Measurements from ENCODE around the gene TCF7L1.
"Not testable (repeated sequence)": the region's sequence is repeated elsewhere in the genome, so short reads cannot be mapped to it uniquely, and the experiment has no call there.

TCF7L1 gene, protein sequence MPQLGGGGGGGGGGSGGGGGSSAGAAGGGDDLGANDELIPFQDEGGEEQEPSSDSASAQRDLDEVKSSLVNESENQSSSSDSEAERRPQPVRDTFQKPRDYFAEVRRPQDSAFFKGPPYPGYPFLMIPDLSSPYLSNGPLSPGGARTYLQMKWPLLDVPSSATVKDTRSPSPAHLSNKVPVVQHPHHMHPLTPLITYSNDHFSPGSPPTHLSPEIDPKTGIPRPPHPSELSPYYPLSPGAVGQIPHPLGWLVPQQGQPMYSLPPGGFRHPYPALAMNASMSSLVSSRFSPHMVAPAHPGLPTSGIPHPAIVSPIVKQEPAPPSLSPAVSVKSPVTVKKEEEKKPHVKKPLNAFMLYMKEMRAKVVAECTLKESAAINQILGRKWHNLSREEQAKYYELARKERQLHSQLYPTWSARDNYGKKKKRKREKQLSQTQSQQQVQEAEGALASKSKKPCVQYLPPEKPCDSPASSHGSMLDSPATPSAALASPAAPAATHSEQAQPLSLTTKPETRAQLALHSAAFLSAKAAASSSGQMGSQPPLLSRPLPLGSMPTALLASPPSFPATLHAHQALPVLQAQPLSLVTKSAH

DNA sequence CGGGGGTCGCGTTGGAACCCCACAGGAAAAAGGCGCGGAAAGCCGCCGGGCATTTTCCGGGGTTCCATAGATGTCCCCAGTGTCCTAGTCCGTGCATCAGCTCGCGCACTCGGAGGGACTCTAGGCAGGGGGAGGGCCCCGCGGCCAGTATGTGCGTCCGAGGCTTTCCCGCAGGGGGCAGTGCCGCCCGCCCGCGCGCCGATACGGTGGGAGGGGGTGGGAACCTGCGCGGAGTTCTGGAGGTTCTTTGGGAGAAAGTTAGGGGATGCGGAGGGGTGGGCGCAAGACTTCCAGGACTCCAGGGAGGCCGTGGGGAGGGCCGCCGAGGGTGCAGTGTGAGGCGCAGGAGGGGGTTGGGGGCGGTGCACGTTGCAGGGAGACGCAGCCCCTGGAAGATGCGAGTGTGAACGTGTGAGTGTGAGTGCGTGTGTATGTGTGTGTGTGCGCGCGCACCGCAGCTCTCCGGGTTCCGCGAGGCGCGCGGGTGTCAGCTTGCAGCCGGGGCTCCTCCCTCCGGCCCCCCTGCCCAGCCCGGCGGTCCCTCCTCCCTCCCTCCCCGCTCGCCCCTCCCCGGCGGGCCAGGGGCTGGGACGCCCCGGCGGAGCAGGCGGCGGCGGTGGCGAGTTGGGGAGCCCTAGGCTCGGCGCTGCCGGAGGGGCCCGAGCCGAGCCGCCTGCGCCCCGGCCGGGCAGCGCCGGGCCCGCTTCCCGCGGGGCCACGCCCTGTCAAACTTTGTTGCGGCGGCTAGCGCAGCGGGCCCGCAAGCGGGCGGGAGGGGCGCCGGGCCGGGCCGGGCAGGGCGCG is at the start of gene TCF7L1:
Gene TCF7L1 (plus strand): TSS at position 559 of the 804 bp plus-strand sequence. CDS start 293 bp downstream, outside the sequence.
- DNase-seq = peak; percentile 64

DNA sequence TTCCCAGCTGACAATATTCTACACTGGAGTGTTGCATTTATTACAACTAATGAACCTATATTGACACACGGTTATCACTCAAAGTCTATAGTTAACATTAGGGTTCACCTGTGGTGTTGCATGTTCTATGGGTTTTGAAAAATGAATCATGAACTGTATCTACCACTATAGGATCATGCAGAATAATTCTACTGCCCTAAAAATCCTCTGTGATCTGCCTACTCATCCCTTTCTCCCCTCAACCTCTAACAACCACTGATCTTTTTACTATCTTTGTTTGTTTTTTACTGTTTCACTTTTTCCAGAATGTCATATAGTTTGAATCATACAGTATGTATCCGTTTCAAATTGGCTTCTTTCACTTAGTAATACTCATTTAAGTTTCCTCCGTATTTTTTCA is 47.6 kb upstream of the TCF7L1 start:
- no peak for DNase-seq

- no peak for DNase-seq
Measured at GRCh38 chr2:85087541-85087940, 45.7 kb upstream of the TCF7L1 start.

- DNase-seq = no peak
Measured at GRCh38 chr2:85088921-85089320, 44.3 kb upstream of the TCF7L1 start.

DNA sequence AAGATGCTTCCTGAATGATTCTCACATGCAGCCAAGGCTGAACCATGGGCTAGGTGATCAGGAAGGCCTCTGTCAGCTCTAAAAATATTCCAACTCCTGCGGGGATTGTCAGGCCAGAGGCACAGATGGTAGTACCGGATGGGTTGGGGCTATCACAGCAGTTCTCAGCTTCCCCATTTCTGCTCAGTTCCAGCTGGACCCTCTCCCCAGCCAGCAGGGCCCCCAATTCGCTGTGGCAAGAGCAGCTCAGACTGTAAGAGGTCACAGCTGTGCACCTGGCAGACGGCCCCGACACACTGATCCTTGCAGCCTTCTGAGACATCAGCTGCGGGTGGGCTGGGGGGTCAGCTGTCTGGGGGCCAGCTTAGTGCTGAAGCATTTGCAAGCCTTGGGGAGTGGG is 43.6 kb upstream of the TCF7L1 start:
- DNase-seq = no peak

- DNase-seq = no peak
Measured at GRCh38 chr2:85091838-85092237, 41.4 kb upstream of the TCF7L1 start.

DNA sequence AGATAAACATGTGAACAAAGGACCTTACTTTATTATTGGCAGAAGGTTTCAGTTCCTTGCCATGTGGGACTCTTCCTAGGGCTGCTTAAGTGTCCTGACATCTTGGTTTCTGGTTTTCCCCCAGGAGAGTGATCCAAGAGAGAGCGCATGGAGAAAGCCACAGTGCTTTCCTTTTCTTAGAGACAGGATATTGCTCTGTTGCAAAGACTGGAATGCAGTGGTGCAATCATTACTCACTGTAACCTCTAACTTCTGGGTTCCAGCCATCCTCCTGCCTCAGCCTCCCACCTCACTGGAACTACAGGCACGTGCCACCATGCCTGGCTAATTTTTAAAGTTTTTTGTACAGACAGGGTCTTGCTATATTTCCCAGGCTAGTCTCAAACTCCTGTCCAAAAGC is 38.1 kb upstream of the TCF7L1 start:
- peak; percentile 16 for DNase-seq

- DNase-seq = no peak
Measured at GRCh38 chr2:85096616-85097015, 36.6 kb upstream of the TCF7L1 start.

DNA sequence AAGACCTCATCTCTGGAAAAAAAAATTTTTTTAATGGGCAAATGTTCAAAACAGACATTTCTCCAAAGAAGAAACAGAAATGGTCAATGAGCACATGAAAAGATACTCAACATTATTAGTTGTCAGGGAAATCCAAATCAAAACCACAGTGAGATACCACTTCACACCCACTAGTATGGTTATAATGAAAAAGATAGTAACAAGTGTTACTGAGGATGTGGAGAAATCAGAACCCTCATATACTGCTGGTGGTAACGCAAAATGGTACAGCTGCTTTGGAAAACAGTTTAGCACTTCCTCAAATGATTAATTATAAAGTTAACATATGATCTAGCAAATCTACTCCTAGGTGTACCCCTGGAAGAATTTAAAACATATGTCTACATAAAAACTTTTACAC is 29.0 kb upstream of the TCF7L1 start:
- DNase-seq = no peak

DNA sequence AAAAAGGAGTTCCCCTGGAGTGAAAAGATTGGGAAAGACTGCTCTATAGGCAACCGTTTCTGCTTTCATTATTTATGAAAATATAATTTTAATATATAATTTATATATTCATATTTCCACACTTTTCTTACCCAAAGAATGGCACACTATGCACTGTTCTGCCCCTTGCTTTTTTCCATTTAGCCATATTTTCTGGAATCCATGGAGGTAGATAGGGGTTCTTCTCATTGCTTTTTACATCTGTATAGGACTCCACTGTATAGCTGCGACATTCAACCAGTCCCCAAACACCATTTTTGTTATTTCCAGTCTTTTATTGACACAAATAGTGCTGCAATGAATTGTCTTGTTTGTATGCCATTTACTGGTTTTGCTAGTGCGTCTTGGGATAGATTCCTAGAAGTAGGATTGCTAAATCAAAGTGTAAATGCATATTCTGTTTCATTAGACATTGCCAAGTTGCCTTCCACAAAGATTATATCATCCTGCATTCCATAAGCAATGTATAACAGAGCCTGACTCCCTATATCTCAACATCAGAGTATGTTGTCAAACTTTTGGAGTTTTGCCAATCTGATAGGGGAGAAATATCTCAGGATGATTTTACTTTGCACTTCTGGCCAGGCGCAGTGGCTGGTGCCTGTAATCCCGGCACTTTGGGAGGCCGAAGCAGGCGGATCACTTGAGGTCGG is 26.6 kb upstream of the TCF7L1 start:
- DNase-seq = no peak

DNA sequence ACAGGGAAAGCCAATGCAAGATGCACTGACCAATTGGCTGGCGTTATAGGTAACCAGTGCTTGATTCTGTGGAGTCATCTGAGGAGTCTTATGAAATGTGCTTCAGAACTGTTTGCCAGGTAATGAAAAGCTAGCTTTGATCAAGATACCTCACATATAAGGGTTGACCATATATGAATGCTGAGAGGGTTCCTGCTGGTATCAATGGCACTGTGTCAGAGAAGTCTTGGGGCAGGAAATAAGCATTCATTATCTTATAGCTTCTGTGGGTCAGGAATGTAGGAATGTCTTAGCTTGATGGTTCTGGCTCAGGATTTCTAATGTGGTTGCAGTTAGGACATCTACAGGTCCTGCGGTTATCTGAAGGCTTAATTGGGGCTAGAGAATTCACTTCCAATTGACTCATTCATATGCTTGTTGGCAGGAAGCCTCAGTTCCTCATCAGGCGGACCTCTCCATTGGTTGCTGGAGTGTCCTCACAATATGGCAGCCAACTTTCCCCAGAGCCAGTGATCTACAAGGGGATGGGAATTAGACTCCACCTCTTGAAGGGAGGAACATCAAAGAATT is 22.1 kb upstream of the TCF7L1 start:
- DNase-seq = no peak

DNA sequence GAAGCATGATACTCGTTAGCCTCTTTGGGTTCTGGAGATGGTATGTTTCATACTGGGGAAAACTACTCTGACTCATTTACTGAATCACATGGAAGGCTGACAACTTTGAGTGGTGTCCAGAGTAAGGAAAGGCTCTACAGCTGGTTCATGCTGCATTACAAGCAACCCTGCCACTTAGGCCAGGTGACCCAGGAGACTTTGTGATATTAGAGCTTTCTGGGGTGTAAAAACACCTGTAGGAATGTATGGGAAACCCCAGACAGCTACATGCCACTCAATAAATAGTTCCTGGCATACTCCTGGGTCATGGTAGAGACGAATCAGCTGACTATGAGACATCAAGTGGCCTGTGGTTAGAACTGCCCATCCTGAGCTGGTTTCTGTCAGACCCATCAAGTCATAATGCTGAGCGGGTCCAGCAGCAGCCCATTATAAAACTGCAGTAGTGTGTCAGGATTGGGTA is 21.3 kb upstream of the TCF7L1 start:
- no peak for DNase-seq

DNA sequence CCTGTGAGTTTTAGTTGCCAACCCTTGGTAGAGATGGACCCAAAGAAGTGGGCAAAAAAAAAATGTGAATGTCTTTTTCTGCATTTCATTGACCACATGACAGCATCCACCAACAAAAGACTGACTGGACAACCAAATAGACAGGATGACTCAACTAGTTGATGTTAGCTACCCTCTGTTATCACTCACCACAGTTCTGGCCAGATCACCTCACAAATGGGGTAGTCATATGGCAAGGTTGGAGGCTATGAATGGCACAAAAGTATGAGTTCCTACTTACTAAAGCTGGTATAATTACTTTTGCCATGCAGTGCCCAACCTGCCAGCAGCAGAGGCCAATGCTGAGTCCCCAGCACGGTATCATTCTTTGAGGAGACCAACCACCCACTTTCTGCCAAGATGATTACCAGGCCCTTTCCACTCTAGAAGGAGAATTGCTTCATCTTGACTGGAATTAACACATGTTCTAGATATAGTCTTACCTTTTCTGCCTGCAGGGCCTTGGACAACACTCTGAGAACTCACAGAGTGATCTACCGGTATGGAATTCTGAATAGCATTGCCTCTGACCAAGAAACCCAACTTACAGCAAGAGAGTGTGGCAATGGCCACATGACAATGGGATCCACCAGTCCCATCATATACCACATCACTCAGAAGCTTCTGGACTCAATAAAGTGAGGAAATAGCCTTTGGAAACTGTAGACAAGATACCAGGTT is 20.1 kb upstream of the TCF7L1 start:
- DNase-seq = no peak

DNA sequence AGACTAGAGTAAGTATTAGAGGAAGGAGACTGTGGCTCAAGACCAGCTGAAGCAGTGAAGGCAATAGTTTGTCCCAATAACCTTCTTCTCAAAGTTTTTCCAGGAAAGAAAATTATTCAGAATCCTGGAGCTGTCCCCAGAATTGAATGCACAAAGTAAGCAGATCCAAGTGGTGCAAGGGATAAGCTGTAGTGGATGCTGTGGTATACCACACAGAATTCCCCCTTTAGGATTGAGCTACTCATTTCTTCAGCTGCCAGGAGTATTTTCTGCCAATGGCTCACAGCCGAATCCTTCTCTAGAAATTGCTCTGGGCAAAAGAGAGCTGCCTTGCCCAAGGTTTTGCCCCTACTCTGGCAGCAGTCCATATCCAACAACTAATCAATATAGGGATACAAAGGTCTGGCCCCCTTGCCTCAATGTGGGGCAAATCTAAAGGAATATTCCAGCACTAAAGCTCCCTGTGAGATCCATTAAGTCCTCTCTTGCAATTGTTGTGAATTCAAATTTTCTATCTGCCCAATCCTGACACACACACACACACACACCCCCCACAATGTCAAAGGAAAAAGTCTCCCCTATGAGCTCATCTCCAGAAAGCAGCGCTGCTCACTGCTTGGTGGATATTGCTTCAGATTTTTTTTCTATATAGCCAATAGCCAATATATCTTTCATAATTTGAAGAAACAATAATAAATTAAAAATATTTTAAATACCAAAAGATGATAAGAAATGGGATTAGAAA is 18.4 kb upstream of the TCF7L1 start:
- DNase-seq = no peak

GRCh38 chr2:85116207-85116606 is 17.0 kb upstream of the TCF7L1 start:
- no peak for DNase-seq

DNA sequence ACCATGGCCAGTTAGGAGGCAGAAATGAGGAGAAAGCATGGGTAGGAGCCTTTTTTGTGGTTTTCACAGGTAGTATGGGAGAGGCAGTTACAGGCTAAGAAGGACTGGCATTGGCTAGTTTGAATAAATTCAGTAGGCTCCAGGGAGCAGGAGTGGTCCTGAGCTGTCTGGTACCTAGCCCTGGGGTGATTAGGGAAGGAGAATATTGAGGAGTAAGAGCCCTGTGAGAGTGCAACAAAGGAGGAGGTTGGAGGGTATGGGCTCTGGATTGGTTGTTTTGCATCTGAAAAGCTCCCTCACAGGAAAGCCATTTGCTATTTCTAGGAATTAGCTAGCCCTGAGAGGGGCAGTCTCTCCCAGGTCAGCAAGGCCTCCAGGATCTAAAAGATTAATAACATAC is 13.3 kb upstream of the TCF7L1 start:
- no peak for DNase-seq

- DNase-seq = no peak
Measured at GRCh38 chr2:85120363-85120762, 12.8 kb upstream of the TCF7L1 start.

DNA sequence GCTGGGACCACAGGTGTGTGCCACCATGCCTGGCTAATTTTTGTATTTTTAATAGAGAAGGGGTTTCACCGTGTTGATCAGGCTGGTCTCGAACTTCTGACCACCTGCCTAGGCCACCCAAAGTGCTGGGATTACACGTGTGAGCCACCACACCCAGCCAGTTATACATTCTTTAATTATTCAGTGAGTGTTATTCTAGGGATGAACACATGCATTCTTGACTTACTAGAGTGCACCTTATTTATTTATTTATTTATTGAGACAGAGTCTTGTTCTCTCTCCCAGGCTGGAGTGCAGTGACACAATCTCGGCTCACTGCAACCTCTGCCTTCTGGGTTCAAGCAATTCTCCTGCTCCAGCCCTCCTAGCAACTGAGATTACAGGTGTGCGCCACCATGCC is 6.7 kb upstream of the TCF7L1 start:
- DNase-seq = not testable (repeated sequence)

DNA sequence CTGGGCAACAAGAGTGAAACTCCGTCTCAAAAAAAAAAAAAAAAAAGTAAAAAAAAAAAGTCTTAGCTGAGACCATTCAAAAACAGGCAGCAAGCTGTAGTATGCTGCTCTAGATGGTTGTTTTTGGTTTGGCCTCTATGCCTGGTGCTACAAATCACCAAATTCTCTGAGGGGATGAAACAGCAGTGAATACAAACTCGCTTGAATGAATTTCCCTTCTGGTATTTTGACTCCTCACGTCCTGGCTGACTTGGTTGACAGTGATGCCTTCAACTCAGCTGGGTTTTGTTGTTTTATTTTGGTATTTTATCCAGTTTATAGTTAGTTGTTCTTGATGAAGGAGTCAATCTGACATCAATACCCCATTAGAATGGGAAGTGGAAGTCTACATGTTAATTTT is 3.3 kb upstream of the TCF7L1 start:
- no peak for DNase-seq

- no peak for DNase-seq
Measured at GRCh38 chr2:85130407-85130806, 2.8 kb upstream of the TCF7L1 start.

GRCh38 chr2:85131116-85131515 is 2.1 kb upstream of the TCF7L1 start:
- DNase-seq = peak; percentile 17

Measured in suppressor macrophage treated with lipopolysaccharide for 4 hours (primary cell).